Vagina (tissue), 2 donors: Measurements from ENCODE around the gene CTNNA3.
"Not testable (repeated sequence)": the region's sequence is repeated elsewhere in the genome, so short reads cannot be mapped to it uniquely, and the experiment has no call there.

Experiments
- CTCF ChIP-seq, 3 experiments: fragments of 450-650 bp in 2 of 3; fragments of 200-600 bp in 1 of 3; sonication (generic) in 1 of 3; IDR thresholded peaks; one replicate each; pipeline ENCODE4 v1.5.1; 2017 to 2019; ENCODE audit warnings: antibody characterized with exemption in 3 of 3, mild to moderate bottlenecking in 2 of 3, moderate library complexity in 2 of 3
- POLR2A ChIP-seq, 2 donors: fragments of 450-650 bp; IDR thresholded peaks; one replicate each; pipeline ENCODE4 v1.6.1; 2017; ENCODE audit warnings: antibody characterized with exemption in 2 of 2, mild to moderate bottlenecking in 2 of 2, moderate library complexity in 2 of 2

GRCh38 chr10:67386841-67387533 lies 309.0 kb downstream of the CTNNA3 start:
- not testable (repeated sequence) for TF ChIP-seq CTCF, POLR2A (IDR thresholded peaks at IDR 0.05)
